MG63 (cell line): ENCODE data around the gene TRIM10. TPM values are rescaled to one million over a fixed set of nuclear protein-coding genes. Genes with fewer than 3 reads are reported as not detected.

Experiments
- DNase-seq: peaks from one replicate; pipeline ENCODE4 v3.0.0-alpha.2; 2020
- H3K27me3 ChIP-seq: fragments of 250-450 bp; sonication (Bioruptor Pico); 2 replicates; pipeline ENCODE4 v1.5.1; 2020; ENCODE audit warnings: mild to moderate bottlenecking, moderate library complexity
- H3K36me3 ChIP-seq: fragments of 250-450 bp; sonication (Bioruptor Pico); 2 replicates; pipeline ENCODE4 v1.5.1; 2020; ENCODE audit warnings: mild to moderate bottlenecking, moderate library complexity
- H3K4me3 ChIP-seq: fragments of 250-450 bp; sonication (Bioruptor Pico); 2 replicates; pipeline ENCODE4 v1.5.1; 2020; ENCODE audit warnings: mild to moderate bottlenecking, moderate library complexity
- H3K9me3 ChIP-seq: fragments of 250-450 bp; sonication (Bioruptor Pico); 2 replicates; pipeline ENCODE4 v1.5.1; 2020; ENCODE audit warnings: mild to moderate bottlenecking, moderate library complexity
- total RNA-seq: library from RNA; depleted of rRNA; stranded (reverse); fragments of >200 nt; shearing (Covaris generic); gene quantifications from 2 replicates; pipeline ENCODE4 v1.2.3, GENCODE V29; 2014; ENCODE audit warnings: low replicate concordance

Gene TRIM10
- total RNA-seq, 1 experiment from 2014 or later = not detected

DNA sequence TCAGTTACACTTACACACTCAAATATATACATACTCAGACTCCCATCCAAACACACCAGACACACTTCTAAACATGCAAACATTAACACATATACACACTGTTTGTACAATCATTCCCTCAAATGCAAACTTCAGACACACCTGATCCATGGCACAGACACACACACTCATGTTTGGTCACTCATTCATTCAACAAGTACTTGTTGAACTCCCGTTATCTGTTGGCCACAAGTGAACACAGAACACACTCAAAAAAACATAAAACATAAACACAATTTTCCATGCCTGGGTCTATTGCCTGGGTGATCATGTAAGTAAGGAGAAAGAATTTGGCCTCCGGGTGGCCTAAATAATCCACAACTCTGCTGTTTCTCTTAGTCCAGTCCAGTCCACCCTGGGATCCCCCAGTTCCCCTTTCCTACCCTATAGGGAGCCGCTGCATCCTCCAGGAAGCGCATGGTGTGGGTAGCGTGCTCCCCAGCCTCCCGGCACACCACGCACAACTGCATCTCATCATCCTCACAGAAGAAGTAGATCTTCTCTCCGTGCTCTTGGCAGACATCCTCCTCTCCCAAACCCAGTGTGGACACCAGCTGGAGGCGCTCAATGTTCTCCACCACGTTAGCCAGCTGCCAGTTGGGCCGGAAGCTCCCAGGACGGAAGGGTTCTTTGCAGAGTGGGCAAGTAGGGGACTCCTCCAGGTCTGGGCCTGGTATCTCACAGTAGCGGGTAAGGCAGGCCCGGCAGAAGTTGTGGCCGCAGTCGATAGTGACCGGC is 815 bp downstream of the TRIM10 start:
- no peak for DNase-seq
- Histone ChIP-seq H3K27me3 (no peaks in the 10 kb centered on the region), H3K36me3 (no peaks in the 10 kb centered on the region), H3K4me3 (no peak overlapping the region), H3K9me3 (no peaks in the 10 kb centered on the region)

GRCh38 chr6:30158475-30159040 is 2.5 kb downstream of the TRIM10 start:
- no peaks in the 10 kb centered on the region for H3K9me3 ChIP-seq
- DNase-seq = no peak
- no peaks in the 10 kb centered on the region for H3K27me3 ChIP-seq
- H3K36me3 ChIP-seq = no peaks in the 10 kb centered on the region
- H3K4me3 ChIP-seq = no peak overlapping the region

GRCh38 chr6:30157999-30158398 is 3.0 kb downstream of the TRIM10 start:
- no peak overlapping the region for H3K4me3 ChIP-seq
- H3K27me3 ChIP-seq = no peaks in the 10 kb centered on the region
- no peaks in the 10 kb centered on the region for H3K9me3 ChIP-seq
- no peaks in the 10 kb centered on the region for H3K36me3 ChIP-seq
- no peak for DNase-seq

DNA sequence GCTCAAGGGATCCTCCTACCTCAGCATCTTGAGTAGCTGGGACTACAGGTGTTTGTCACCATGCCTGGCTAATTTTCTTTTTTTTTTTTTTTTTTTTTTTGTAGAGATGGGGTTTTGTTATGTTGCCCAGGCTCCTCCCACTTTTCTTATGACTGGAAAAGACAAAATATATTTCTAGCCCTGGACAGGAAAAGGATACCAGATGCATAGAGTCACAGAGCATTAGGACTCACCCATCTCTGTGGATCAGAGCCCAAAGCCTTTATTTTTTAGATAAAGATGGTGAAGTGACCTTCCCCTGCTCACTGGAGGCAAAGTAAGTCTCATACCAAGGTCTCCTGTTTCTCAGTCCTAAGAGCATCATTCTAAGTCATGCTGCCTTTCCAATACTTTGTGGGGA is 3.4 kb downstream of the TRIM10 start:
- H3K36me3 ChIP-seq = no peaks in the 10 kb centered on the region
- no peak overlapping the region for H3K4me3 ChIP-seq
- no peak for DNase-seq
- H3K27me3 ChIP-seq = no peaks in the 10 kb centered on the region
- no peaks in the 10 kb centered on the region for H3K9me3 ChIP-seq

GRCh38 chr6:30156774-30157173 is 4.2 kb downstream of the TRIM10 start:
- H3K27me3 ChIP-seq = no peaks in the 10 kb centered on the region
- H3K36me3 ChIP-seq = no peaks in the 10 kb centered on the region
- DNase-seq = no peak
- H3K9me3 ChIP-seq = no peaks in the 10 kb centered on the region
- H3K4me3 ChIP-seq = no peak overlapping the region

DNA sequence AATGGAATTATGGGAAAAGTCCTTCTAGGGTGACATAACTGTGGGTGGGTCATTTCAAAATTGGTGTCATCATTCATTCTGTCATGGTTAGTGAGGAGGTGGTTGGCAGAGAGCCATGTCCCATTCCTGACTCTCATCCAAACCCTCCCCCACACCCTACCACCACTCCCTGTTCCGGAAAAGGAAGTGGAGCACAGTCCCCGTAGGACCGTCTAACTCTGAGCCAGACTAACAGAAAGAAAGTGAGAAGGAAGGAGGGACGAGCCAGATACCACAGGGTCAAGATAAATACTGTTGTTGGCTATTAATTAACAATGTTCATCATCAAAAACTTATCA is 4.8 kb downstream of the TRIM10 start:
- H3K36me3 ChIP-seq = no peaks in the 10 kb centered on the region
- DNase-seq = peak; percentile 11
- no peaks in the 10 kb centered on the region for H3K27me3 ChIP-seq
- no peaks in the 10 kb centered on the region for H3K9me3 ChIP-seq
- no peak overlapping the region for H3K4me3 ChIP-seq

DNA sequence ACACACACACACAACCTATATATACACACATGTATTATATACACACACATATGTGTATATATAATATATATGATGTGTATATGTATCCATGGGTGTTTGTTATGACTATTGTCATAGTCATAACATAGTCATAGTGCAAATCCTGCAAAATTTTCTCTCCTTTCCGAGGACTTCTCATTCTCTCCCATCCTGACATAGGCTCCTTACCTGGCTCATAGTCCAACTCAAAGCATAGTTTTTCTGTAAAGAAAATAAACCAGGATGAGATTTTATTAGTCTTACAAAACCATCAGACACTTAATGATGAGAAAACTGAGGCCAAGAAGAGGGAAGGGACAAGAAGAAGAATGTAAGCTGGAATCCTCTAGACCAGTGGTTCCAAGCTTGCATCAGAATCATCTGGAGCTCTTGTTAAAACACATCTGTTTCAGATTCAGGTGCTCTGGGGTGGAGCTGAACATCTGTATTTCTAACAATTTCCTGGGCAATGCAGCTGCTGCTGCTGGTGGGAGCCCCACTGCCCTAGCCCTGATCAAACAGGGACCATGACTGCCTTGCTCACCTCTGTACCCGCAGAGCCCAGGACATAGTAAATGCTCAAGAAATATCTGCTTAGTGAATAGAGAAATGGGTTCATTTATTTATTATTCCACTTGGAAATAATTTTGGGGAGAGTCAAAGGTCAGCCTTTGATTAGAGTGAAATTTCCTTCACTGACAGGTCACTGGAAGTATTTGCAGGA is 5.3 kb downstream of the TRIM10 start:
- H3K27me3 ChIP-seq = no peaks in the 10 kb centered on the region
- H3K36me3 ChIP-seq = no peaks in the 10 kb centered on the region
- no peak overlapping the region for H3K4me3 ChIP-seq
- H3K9me3 ChIP-seq = no peaks in the 10 kb centered on the region
- DNase-seq = no peak

DNA sequence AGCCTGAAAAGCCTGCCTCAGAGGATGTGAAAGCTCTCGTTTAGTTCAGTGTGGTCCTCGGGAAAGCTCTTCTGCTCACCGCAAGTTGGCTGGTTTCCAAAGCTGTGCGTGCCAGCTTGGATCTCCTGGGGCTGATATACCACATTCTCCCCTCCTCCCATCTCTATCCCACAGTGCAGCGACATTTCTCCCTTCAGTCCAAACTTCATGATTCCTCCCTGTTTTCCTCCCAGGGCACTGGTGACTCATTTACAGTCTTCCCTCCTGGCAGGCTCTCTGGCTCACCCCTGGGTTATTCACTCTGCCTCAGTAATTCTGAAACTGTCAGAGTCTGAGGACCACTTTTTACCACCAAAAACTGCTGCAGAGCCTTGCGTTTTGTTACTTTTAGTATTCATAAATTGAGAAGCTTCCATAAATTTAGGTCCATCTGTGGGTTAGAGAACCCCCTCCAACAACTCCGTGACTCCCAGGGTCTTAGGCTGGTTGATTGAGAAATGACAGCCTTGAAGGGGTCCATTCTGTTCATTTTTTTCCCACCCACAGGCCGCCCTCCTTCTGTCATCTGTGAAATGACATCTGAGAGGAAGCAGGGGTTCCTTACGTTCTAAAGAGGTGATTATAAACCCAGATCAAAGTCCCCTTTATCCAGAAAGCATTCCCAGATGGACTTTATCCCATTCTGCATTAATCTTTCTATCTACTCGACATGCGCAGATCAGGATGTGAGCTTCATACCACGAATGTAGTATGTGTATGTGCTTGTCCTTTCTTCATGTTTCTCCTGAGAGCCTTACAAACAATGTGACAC is 6.1 kb downstream of the TRIM10 start:
- Histone ChIP-seq H3K9me3 (no peaks in the 10 kb centered on the region), H3K27me3 (no peaks in the 10 kb centered on the region), H3K36me3 (no peaks in the 10 kb centered on the region), H3K4me3 (no peak overlapping the region)
- peak; percentile 83 for DNase-seq

DNA sequence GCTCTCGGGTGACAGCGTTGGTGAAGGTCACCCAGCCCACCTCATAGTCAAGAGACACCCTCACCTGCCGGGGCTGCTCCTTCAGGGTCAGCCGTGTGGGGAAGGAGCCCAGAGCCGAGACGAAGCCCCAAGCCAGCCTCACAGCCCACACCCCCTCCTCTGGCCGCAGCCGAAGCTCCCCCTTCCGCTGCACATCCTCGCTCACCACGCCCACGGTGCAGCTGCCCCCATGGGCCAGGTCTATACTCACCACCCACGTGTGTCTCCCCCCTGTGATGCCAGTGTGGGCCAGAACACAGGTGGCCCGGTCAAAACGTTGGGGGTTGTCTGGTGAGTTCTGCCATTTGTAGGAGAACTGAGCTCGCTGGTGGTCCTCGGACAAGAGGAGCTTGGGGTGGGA is 7.0 kb downstream of the TRIM10 start:
- DNase-seq = no peak
- H3K9me3 ChIP-seq = no peaks in the 10 kb centered on the region
- no peaks in the 10 kb centered on the region for H3K27me3 ChIP-seq
- H3K36me3 ChIP-seq = no peaks in the 10 kb centered on the region
- no peak overlapping the region for H3K4me3 ChIP-seq

GRCh38 chr6:30152910-30153610 is 8.0 kb downstream of the TRIM10 start:
- Histone ChIP-seq H3K4me3 (no peak overlapping the region), H3K27me3 (no peaks in the 10 kb centered on the region), H3K9me3 (no peaks in the 10 kb centered on the region), H3K36me3 (no peaks in the 10 kb centered on the region)
- DNase-seq = no peak

DNA sequence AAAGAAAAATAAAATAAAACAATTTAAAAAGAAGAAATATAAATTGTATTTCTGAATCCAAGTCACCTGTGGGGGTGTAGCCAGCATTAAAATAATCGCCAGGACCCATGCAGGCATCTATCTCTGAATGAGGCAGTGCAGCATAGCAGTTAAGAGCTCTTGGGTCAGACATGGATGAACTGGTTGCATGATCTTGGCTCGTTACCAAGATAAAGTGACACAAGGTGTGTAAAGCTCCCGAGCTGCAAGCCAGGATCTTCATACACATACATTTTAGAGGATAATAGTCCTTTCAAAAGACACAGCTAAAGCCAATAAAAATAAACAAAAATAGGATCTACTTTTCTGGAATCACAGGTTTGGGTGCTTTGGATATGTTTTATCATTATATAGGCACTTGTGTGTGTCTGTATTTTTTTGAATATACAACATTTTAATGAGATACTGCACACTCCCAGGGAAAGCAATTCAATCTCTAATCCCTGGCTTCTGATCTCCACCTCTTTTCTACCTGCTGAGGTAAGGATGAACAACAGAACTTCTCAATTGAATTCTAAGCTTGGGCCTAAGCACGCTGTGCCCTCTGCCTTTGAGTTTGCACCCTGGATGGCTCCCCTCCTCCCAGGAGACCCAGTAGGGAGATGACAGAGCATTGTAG is 8.9 kb downstream of the TRIM10 start:
- Histone ChIP-seq H3K9me3 (no peaks in the 10 kb centered on the region), H3K36me3 (no peaks in the 10 kb centered on the region), H3K27me3 (no peaks in the 10 kb centered on the region), H3K4me3 (no peak overlapping the region)
- DNase-seq = no peak

DNA sequence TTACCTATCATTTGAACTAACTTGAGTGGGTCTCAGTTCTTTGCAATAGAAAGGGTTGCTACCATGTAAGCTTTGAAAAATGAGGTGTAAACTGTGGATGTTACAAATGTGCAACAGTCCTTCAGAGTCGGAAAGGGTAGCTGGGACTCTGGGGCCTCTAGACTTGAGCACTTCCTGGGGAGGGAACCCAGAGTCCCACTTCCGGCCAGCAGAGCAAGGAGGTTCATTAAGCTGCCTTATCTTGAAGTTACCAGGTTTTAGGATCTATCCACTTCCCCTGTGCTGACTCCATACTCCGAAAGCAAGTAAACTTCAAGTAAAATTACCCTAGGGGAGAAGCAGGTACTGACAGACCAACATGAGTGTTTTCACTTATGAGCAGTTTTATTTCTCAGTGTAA is 9.4 kb downstream of the TRIM10 start:
- Histone ChIP-seq H3K4me3 (no peak overlapping the region), H3K27me3 (no peaks in the 10 kb centered on the region), H3K36me3 (no peaks in the 10 kb centered on the region), H3K9me3 (no peaks in the 10 kb centered on the region)
- no peak for DNase-seq

DNA sequence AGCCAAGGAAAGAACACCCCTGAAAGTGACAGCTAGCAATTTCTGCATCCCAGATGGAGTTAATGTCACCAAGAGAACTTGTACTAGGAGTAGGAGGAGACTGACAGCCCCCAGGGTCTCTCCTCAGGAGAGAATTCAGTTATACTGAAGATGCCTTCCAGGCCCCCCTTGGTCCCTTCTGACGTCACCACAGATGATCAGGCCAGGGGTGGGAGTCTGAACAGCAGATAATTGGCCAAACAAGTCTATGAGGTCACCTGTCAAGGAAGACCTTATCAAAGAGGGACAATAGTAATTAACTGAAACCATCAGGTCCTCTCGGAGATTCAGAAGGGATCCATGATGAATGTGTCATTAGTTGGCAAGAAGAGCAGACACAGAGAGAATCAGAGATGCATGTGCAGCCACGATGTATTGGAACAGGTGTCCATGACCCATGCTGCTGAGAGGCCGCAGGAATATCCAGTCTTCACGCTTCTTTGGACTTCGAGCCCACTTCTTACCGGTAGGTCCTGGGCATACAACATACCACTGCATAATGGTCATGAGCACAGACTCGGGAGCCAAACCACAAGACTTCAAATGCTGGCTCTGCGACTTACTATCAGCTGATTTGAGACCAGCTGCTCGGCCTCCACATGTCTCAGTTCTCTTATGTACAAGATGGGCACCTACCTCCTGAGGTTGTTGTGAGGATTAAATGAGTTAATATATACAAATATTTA is 10.2 kb downstream of the TRIM10 start:
- DNase-seq = peak; percentile 25
- H3K4me3 ChIP-seq = no peak overlapping the region
- H3K27me3 ChIP-seq = no peaks in the 10 kb centered on the region
- H3K9me3 ChIP-seq = no peaks in the 10 kb centered on the region
- H3K36me3 ChIP-seq = no peaks in the 10 kb centered on the region

DNA sequence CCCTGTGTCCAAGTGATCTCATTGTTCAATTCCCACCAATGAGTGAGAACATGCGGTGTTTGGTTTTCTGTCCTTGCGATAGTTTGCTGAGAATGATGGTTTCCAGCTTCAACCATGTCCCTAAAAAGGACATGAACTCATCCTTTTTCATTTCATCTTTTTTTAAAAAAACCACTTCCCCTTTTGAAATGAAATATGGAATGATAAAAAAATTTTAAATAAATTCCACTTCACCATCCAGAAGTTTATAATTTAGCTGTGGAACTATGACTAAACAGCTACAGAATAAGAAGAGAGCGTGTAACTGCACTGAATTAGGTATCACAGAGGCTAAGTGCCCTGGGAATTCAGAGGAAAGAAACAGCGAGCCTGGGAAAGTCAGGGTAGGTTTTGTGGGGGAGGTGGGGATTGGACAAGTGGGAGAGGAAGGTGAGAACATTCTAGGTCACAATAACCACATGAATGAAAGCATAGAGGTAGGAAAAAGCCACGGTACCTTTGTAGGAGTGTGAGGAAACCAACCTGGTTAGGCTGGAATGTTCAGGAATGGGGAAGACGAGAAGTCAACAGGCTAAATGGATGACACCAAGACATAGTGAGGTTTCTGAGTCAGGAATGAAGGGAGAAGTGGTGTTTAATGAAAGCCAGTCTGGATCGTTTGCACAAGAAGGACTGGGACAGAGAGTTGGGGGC is 11.0 kb downstream of the TRIM10 start:
- H3K27me3 ChIP-seq = no peaks in the 10 kb centered on the region
- no peaks in the 10 kb centered on the region for H3K36me3 ChIP-seq
- no peaks in the 10 kb centered on the region for H3K9me3 ChIP-seq
- no peak for DNase-seq
- H3K4me3 ChIP-seq = no peak overlapping the region

GRCh38 chr6:30149234-30149633 is 11.8 kb downstream of the TRIM10 start:
- no peaks in the 10 kb centered on the region for H3K36me3 ChIP-seq
- H3K27me3 ChIP-seq = no peaks in the 10 kb centered on the region
- H3K4me3 ChIP-seq = no peak overlapping the region
- no peak for DNase-seq
- no peaks in the 10 kb centered on the region for H3K9me3 ChIP-seq
